Measurements from ENCODE around the gene TGM1. TPM values are rescaled to one million over a fixed set of nuclear protein-coding genes. Genes with fewer than 3 reads are reported as not detected.

TGM1 gene
- total and polyA plus RNA-seq, 10 of the 15 experiments (the other 5 are each of a cell fraction or from before 2014, with no cell fraction given) = 0.05 to 5.9 (median 1.8) TPM

- TF ChIP-seq YBX1 (IDR thresholded peaks at IDR 0.05) = no peak
- TF ChIP-seq IRF5 (IDR thresholded peaks at IDR 0.05; ENCODE audit: borderline replicate concordance) = no peak
- no peak for TF ChIP-seq CBX5 (IDR thresholded peaks at IDR 0.05; ENCODE audit: low read depth)
- TF ChIP-seq SIX5 (IDR thresholded peaks at IDR 0.05; ENCODE audit: low read depth, low read length, severe bottlenecking) = peak; percentile 42
- TF ChIP-seq SMARCA5 (IDR thresholded peaks at IDR 0.05) = no peak
- no peak for TF ChIP-seq STAT1 (conservative IDR thresholded peaks at IDR 0.05)
- TF ChIP-seq SREBF1 (IDR thresholded peaks at IDR 0.05; ENCODE audit: low read length) = no peak
- no peak for TF ChIP-seq ZSCAN29 (IDR thresholded peaks at IDR 0.05)
- peak; percentile 50; the same call in 2 of the 3 replicates for TF ChIP-seq POU2F2 (IDR thresholded peaks at IDR 0.05; ENCODE audit: borderline replicate concordance, low read depth, low read length)
- TF ChIP-seq IRF3 (IDR thresholded peaks at IDR 0.05) = no peak
- TF ChIP-seq JUND (IDR thresholded peaks at IDR 0.05; ENCODE audit: low read depth, low read length) = no peak
- TF ChIP-seq HDAC2 (IDR thresholded peaks at IDR 0.05) = 0 out of 2 replicates have a peak, but pooled peaks have one; percentile 71
- TF ChIP-seq E4F1 (IDR thresholded peaks at IDR 0.05; ENCODE audit: borderline replicate concordance, partially characterized antibody) = no peak
- no peak for TF ChIP-seq ZNF207 (IDR thresholded peaks at IDR 0.05; ENCODE audit: borderline replicate concordance)
- no peak for TF ChIP-seq RUNX3 (IDR thresholded peaks at IDR 0.05; ENCODE audit: low read length)
- TF ChIP-seq NRF1 (conservative IDR thresholded peaks at IDR 0.05; ENCODE audit: low read depth, low read length) = no peak
- TF ChIP-seq HDAC6 (IDR thresholded peaks at IDR 0.05; ENCODE audit: unreplicated experiment) = no peak
- TF ChIP-seq RAD21 (IDR thresholded peaks at IDR 0.05; ENCODE audit: insufficient read depth, low read depth, low read length) = no peak
- no peak for TF ChIP-seq ASH2L (IDR thresholded peaks at IDR 0.05; ENCODE audit: borderline replicate concordance, low read depth)
- TF ChIP-seq NKRF (conservative IDR thresholded peaks at IDR 0.05) = peak; percentile 89
- no peak for TF ChIP-seq BACH1 (IDR thresholded peaks at IDR 0.05; ENCODE audit: borderline replicate concordance)
- TF ChIP-seq POLR2AphosphoS5 (IDR thresholded peaks at IDR 0.05; ENCODE audit: low read length) = peak; percentile 64
- no peak for TF ChIP-seq CEBPB (IDR thresholded peaks at IDR 0.05; ENCODE audit: borderline replicate concordance in 1 of 2, low read depth in 2 of 2, low read length in 2 of 2)
- no peak for TF ChIP-seq CHD4 (IDR thresholded peaks at IDR 0.05)
- TF ChIP-seq TCF7 (IDR thresholded peaks at IDR 0.05; ENCODE audit: borderline replicate concordance) = no peak
Measured at GRCh38 chr14:24299255-24300191, 36.5 kb upstream of the TGM1 start, which contains the start of the genes DHRS1 and NOP9 (continued).
